Natural killer cell (primary cell): ENCODE measurements around the gene ATP8A1. TPM values are rescaled to one million over a fixed set of nuclear protein-coding genes. Genes with fewer than 3 reads are reported as not detected.

ENCODE experiments used
- total RNA-seq, 4 donors: library from RNA; stranded (reverse); fragments of 120-200 nt in 1 of 4; gene quantifications; one replicate each; pipeline versions ENCODE4 v1.2.3 to v1.2.4, GENCODE V29; 2013 to 2022

The ATP8A1 gene
- total RNA-seq, 3 donors from 2014 or later (not counting 1 experiment from before 2014, with no cell fraction given), result 84.8 to 156 (median 147) TPM

Other genes with a start within 250 kb of the ATP8A1 start
- gene GRXCR1, start 235.6 kb upstream of the ATP8A1 start, total RNA-seq, result not detected